Astrocyte (in vitro differentiated cells and primary cell): ENCODE data around the gene NPLOC4. TPM values are rescaled to one million over a fixed set of nuclear protein-coding genes. Genes with fewer than 3 reads are reported as not detected.

ENCODE experiments used
- DNase-seq: peaks from one replicate; pipeline ENCODE4 v3.0.0-alpha.2; 2010; ENCODE audit warnings: low read depth
- FAIRE-seq: peaks from 2 replicates; lab custom pipeline; 2011; peaks lifted over from hg19 to GRCh38; lab: Jason Lieb, UNC
- H2AFZ ChIP-seq: 2 replicates; pipeline ENCODE4 v1.6.0; 2012; ENCODE audit warnings: low read depth, low read length, inconsistent platforms
- H3K27ac ChIP-seq: 2 replicates; pipeline ENCODE4 v1.5.1; 2011; ENCODE audit warnings: low read depth, low read length, inconsistent platforms
- H3K27me3 ChIP-seq: 2 replicates; pipeline ENCODE4 v1.6.0; 2011; ENCODE audit warnings: low read length, inconsistent platforms; ENCODE audit not compliant: insufficient read depth
- H3K36me3 ChIP-seq: 2 replicates; pipeline ENCODE4 v1.5.1; 2011; ENCODE audit warnings: low read length, inconsistent platforms; ENCODE audit not compliant: insufficient read depth
- H3K4me1 ChIP-seq: 2 replicates; pipeline ENCODE4 v1.5.1; 2011; ENCODE audit warnings: low read length, inconsistent platforms; ENCODE audit not compliant: insufficient read depth
- H3K4me2 ChIP-seq: 2 replicates; pipeline ENCODE4 v1.6.0; 2012; ENCODE audit warnings: low read length, inconsistent platforms
- H3K4me3 ChIP-seq: 2 replicates; pipeline ENCODE4 v1.5.1; 2011; ENCODE audit warnings: low read depth, mild to moderate bottlenecking, low read length, inconsistent platforms; ENCODE audit not compliant: insufficient read depth
- H3K79me2 ChIP-seq: 2 replicates; pipeline ENCODE4 v1.6.0; 2012; ENCODE audit warnings: mild to moderate bottlenecking, low read length, inconsistent platforms; ENCODE audit not compliant: insufficient read depth
- H3K9ac ChIP-seq: 2 replicates; pipeline ENCODE4 v1.6.0; 2012; ENCODE audit warnings: mild to moderate bottlenecking, low read length, inconsistent platforms
- H3K9me3 ChIP-seq: 2 replicates; pipeline ENCODE4 v1.5.1; 2012; ENCODE audit warnings: low read depth, mild to moderate bottlenecking, low read length, inconsistent platforms; ENCODE audit not compliant: insufficient read depth
- H4K20me1 ChIP-seq: 2 replicates; pipeline ENCODE4 v1.6.0; 2012; ENCODE audit warnings: low read length, inconsistent platforms; ENCODE audit not compliant: insufficient read depth
- H3K27ac Mint-ChIP-seq: one replicate; pipeline ENCODE4 v1.8.0; 2021; ENCODE audit warnings: mild to moderate bottlenecking, mixed read lengths; ENCODE audit not compliant: unreplicated experiment
- H3K27me3 Mint-ChIP-seq: one replicate; pipeline ENCODE4 v1.8.0; 2021; ENCODE audit warnings: low read depth, mixed read lengths; ENCODE audit not compliant: unreplicated experiment
- H3K36me3 Mint-ChIP-seq: one replicate; pipeline ENCODE4 v1.8.0; 2021; ENCODE audit warnings: low read depth, mixed read lengths; ENCODE audit not compliant: unreplicated experiment
- H3K4me1 Mint-ChIP-seq: one replicate; pipeline ENCODE4 v1.8.0; 2021; ENCODE audit warnings: low read depth, mixed read lengths; ENCODE audit not compliant: unreplicated experiment
- H3K4me3 Mint-ChIP-seq: one replicate; pipeline ENCODE4 v1.8.0; 2021; ENCODE audit warnings: mild to moderate bottlenecking, moderate library complexity, mixed read lengths; ENCODE audit not compliant: unreplicated experiment
- H3K9me3 Mint-ChIP-seq: one replicate; pipeline ENCODE4 v1.8.0; 2021; ENCODE audit warnings: mild to moderate bottlenecking, mixed read lengths; ENCODE audit not compliant: unreplicated experiment
- CTCF ChIP-seq: IDR thresholded peaks from 2 replicates; pipeline ENCODE4 v1.5.1; 2011; ENCODE audit warnings: low read depth, mild to moderate bottlenecking, inconsistent platforms, low read length, moderate library complexity; ENCODE audit not compliant: insufficient read depth
- EZH2 ChIP-seq: IDR thresholded peaks from 2 replicates; pipeline ENCODE4 v1.6.1; 2012; ENCODE audit warnings: mild to moderate bottlenecking, low read length, inconsistent platforms; ENCODE audit not compliant: insufficient read depth
- total RNA-seq: library from RNA; stranded (reverse); gene quantifications from 2 replicates; pipeline ENCODE4 v1.2.1, GENCODE V29; 2021

Gene NPLOC4
- total RNA-seq, 1 donor from 2014 or later = 125 TPM

- Histone ChIP-seq H2AFZ (peak within 1 kb of the TSS; percentile 64), H3K36me3 (peaks cover 19% of the 10 kb centered on the region), H3K4me3 (peak within 1 kb of the TSS; percentile 81), H4K20me1 (peaks cover 65% of the 10 kb centered on the region), H3K4me1 (peaks cover 29% of the 10 kb centered on the region), H3K27me3 (no peaks in the 10 kb centered on the region), H3K9ac (peak within 1 kb of the TSS; percentile 93), H3K4me2 (peak within 1 kb of the TSS; percentile 97), H3K79me2 (peaks cover 86% of the 10 kb centered on the region), H3K27ac (peak within 1 kb of the TSS; percentile 95), H3K9me3 (no peaks in the 10 kb centered on the region)
- peaks cover 9% of the 10 kb centered on the region for H3K36me3 Mint-ChIP-seq
- DNase-seq (peak; percentile 97), FAIRE-seq (peak; percentile 68)
- H3K4me3 Mint-ChIP-seq = peak within 1 kb of the TSS; percentile 93
- H3K27me3 Mint-ChIP-seq = no peaks in the 10 kb centered on the region
- peak within 1 kb of the TSS; percentile 97 for H3K27ac Mint-ChIP-seq
- no peaks in the 10 kb centered on the region for H3K9me3 Mint-ChIP-seq
- peaks cover 14% of the 10 kb centered on the region for H3K4me1 Mint-ChIP-seq
- TF ChIP-seq EZH2 (no peak), CTCF (no peak)
Observed at GRCh38 chr17:81683584-81684441, 46.9 kb upstream of the NPLOC4 start, which contains the start of the genes ARL16 and HGS. ARL16 (minus strand) TSS chr17:81683797; CDS start chr17:81683753, 44 bp downstream. HGS (plus strand) TSS chr17:81684011; CDS start chr17:81684067, 56 bp downstream.

DNA sequence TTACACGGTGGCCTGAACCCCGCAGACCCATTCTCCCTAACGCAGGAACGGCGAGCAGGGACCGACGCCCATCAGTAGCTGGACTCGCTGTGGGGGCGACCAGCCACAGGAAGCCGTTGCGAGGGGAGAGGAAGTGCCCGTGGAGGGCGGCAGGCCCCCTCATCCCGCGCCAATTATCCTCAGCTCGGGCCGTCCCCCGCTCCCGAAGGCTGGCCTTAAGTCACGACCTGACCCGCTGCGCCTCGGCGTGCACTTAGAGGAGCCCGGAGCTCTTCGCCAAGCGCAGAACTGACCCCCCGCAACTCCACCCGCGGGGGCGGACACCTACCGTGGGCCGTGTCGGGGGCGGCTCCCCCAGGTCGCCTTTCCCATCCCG lies 46.3 kb upstream of the NPLOC4 start:
- Histone ChIP-seq H3K4me3 (peak overlapping the region; percentile 81), H3K27ac (peak overlapping the region; percentile 80)
- peak overlapping the region; percentile 83 for H3K27ac Mint-ChIP-seq

More for the DNA sequence above, 46.3 kb upstream of the NPLOC4 start:
- no peaks in the 10 kb centered on the region for H3K9me3 Mint-ChIP-seq
- H3K4me3 Mint-ChIP-seq = peak overlapping the region; percentile 92
- peaks cover 14% of the 10 kb centered on the region for H3K4me1 Mint-ChIP-seq
- Histone ChIP-seq H3K27me3 (no peaks in the 10 kb centered on the region), H3K4me1 (peaks cover 29% of the 10 kb centered on the region), H3K9ac (peak overlapping the region; percentile 93), H3K36me3 (peaks cover 19% of the 10 kb centered on the region), H3K4me2 (peak overlapping the region; percentile 94), H2AFZ (peak overlapping the region; percentile 64), H4K20me1 (peaks cover 59% of the 10 kb centered on the region), H3K79me2 (peaks cover 80% of the 10 kb centered on the region), H3K9me3 (no peaks in the 10 kb centered on the region)
- TF ChIP-seq EZH2 (no peak), CTCF (no peak)
- H3K36me3 Mint-ChIP-seq = peaks cover 8% of the 10 kb centered on the region
- DNase-seq (no peak), FAIRE-seq (no peak)
- H3K27me3 Mint-ChIP-seq = no peaks in the 10 kb centered on the region
